Astrocyte of the spinal cord (primary cell): ENCODE measurements around the gene SUSD4.

Source experiments
- DNase-seq: peaks from one replicate; pipeline ENCODE4 v3.0.0; 2011; ENCODE audit warnings: low read depth, low spot score
- H3K4me3 ChIP-seq: 2 replicates; pipeline ENCODE4 v1.5.1; 2011; ENCODE audit warnings: low read depth, mild to moderate bottlenecking, low read length, moderate library complexity
- in situ Hi-C: cut with HindIII; loops from 2 replicates; pipeline ENCODE4 v1.10.0; 2017; ENCODE audit warnings: low sequenced_read_pairs
- TF ChIP-seq, protein P1 (sequence below): IDR thresholded peaks from 2 replicates; pipeline ENCODE4 v1.5.1; 2012; ENCODE audit warnings: low read depth, mild to moderate bottlenecking, low read length, inconsistent platforms

Gene SUSD4

DNA sequence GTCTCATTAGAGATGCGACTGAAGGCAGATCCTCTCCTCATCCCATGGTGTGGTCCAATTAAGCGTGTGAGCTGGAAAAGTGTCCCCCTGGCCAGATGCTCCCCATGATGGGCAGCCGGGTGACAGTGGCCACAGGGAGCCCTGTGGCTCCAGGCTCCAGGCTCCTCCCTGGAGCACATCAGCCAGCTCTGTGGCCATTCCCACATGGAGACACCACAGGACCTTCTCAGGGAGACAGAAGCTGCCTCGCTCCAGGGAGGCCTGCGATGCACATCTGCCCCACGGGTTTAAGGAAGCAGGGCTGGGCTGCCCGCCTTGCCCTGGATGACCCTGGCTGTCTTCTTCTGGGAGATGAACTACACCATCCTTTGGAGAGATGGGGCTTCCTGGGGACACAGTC lies 121.0 kb downstream of the SUSD4 start:
- no peak overlapping the region for H3K4me3 ChIP-seq
- no peak for DNase-seq
- in situ Hi-C loops, result no loop called here
- TF ChIP-seq, protein P1, sequence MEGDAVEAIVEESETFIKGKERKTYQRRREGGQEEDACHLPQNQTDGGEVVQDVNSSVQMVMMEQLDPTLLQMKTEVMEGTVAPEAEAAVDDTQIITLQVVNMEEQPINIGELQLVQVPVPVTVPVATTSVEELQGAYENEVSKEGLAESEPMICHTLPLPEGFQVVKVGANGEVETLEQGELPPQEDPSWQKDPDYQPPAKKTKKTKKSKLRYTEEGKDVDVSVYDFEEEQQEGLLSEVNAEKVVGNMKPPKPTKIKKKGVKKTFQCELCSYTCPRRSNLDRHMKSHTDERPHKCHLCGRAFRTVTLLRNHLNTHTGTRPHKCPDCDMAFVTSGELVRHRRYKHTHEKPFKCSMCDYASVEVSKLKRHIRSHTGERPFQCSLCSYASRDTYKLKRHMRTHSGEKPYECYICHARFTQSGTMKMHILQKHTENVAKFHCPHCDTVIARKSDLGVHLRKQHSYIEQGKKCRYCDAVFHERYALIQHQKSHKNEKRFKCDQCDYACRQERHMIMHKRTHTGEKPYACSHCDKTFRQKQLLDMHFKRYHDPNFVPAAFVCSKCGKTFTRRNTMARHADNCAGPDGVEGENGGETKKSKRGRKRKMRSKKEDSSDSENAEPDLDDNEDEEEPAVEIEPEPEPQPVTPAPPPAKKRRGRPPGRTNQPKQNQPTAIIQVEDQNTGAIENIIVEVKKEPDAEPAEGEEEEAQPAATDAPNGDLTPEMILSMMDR, result no peak

DNA sequence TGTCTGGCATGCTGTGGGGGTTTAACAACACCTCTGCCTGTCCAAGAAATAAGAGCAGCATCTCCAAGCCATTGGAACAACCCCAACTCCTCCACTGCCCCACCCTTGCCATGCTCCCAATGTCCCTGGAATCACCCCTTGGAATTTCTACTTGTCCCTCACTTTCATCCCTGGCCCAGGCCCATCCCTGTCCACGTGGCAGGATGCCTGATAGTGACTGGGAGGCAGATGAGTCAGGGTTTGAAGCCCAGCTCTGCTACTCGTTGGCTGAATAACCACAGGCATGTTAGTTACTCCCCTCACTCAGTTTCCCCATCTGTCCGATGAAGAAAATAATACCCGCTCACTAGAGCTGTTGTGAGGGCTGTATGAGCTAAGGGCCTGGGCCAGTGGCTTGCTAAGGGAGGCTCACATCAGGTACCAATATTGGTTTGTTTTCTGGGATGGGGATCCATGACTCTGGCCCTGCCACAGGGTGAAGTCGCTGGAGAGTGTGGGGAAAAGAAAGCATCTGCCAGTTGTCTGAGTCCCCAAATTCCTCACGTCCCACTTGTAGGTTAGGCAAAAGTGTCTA lies 121.5 kb downstream of the SUSD4 start:
- no peak overlapping the region for H3K4me3 ChIP-seq
- in situ Hi-C loops, result no loop called here
- DNase-seq, result no peak
- TF ChIP-seq, protein P1, result no peak

DNA sequence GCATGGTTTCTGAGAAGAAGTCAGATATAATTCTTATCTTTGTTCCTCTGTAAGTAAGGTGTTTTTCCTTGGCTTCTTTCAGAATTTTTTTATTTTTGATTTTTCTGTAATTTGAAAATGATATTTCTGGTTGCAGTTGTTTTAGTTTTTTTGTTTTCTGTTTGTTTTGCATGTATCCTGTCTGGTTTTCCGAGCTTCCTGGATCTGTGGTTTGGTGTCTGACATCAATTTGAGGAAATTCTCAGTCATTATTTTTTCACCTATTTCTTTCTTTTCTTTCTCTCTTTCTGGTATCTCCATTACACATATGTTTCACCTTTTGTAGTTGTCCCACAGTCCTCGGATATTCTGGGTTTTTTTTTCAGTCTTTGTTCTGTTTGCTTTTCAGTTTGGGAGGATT lies 123.9 kb downstream of the SUSD4 start:
- TF ChIP-seq, protein P1, result no peak
- no peak for DNase-seq
- in situ Hi-C loops, result no loop called here
- no peak overlapping the region for H3K4me3 ChIP-seq

DNA sequence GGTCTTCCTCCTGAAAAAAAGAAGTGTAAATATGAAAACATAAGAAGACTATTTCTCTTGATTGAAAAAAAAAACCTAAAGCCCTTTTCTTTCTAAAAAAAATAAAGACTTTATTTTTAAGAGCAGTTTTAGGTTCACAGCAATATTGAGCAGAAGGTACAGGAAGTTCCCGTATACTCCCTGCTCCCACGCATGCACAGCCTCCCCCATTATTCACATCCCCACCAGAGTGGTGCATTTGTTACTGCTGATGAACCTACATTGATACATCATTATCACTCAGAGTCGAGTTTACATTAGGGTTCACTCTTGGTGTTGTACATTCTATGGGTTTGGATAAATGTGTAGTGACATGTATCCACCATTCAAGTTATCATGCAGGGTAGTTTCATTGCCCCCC lies 128.9 kb downstream of the SUSD4 start:
- TF ChIP-seq, protein P1, result no peak
- in situ Hi-C loops, result no loop called here
- DNase-seq, result no peak
- H3K4me3 ChIP-seq, result no peak overlapping the region

DNA sequence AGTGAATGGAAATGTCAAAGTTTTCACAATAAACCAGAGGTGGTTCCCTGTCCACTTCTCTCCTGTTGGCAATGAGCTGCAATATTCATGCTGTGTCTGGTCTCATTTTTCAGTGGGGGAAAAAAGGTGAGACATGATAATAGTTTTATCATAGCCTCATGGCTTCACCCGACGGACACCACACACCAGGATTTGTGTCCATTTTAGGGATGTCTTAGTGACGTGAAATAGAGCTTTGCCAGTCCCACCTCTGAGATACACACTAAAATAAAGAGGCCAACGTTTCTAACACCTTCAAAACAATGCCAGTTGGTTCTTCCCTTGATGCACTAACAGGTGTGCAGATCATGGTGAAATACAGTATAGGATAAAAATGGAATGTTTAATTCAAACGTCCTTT lies 129.4 kb downstream of the SUSD4 start:
- TF ChIP-seq, protein P1, result no peak

DNA sequence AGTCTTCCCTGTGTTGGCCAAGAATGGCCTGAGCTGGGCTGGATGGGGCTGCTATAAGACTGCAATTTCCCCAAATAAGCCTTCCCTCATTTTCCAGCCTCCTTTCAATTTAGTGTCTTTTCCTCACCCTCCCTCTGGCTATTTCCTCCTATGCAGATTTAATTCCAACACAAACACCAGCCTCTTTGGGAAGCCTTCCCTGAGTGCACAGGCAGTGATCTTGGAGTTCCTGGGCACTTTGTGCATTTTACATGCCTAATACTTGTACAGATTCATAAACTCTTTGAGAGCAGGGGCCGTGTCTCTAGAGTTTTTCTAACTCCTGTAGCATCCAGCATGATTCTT lies 129.8 kb downstream of the SUSD4 start:
- H3K4me3 ChIP-seq, result no peak overlapping the region
- no peak for DNase-seq
- TF ChIP-seq, protein P1, result no peak
- in situ Hi-C loops, result no loop called here

More for the DNA sequence above, 129.4 kb downstream of the SUSD4 start:
- H3K4me3 ChIP-seq, result no peak overlapping the region
- DNase-seq, result no peak
- in situ Hi-C loops, result no loop called here
